Right kidney (tissue), 1 donor: ENCODE measurements around the gene ENO1.
"Not testable (repeated sequence)": the region's sequence is repeated elsewhere in the genome, so short reads cannot be mapped to it uniquely, and the experiment has no call there.

Source experiments
- DNase-seq: peaks from one replicate; pipeline ENCODE4 v3.0.0-alpha.2; 2016

The ENO1 gene

DNA sequence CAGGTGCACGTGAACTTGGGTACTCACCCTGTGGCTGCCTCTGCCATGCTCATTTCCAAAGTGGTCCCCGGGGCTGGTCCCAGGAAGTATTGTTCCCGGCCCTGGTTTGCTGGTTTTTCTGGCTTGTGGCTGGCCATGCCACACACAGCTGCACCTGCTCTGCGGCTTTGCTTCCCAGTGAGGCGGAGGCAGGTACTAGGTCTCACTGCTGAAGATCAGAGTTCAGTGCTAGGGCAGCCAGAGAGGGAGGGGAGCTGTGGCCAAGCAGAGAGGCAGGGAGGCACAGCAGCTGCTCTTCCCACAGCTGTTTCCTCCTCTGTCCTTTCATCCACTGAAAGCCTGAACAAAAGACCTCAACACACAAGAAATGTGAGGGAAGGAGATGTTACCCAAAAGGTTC, 30.5 kb downstream of the ENO1 start:
- DNase-seq = no peak

DNA sequence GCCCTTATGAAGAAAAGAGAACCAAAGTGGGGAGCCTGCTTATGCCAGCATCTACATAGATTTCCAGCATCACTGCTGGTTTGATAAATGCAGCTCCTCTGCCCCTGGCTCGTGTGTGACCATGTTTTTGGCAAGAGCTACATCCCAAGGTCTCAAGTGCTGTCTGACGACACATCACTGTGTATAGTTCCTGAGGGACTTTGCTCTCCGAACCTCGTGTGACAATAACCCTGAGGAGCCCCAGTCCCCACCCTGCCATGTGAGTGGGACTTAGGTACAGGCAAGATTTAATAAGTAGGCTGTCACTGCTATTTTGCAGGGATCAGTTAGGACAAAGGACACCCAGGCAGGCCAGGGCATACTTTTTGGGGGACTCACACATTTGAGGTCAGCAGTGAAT, 32.2 kb downstream of the ENO1 start:
- no peak for DNase-seq

DNA sequence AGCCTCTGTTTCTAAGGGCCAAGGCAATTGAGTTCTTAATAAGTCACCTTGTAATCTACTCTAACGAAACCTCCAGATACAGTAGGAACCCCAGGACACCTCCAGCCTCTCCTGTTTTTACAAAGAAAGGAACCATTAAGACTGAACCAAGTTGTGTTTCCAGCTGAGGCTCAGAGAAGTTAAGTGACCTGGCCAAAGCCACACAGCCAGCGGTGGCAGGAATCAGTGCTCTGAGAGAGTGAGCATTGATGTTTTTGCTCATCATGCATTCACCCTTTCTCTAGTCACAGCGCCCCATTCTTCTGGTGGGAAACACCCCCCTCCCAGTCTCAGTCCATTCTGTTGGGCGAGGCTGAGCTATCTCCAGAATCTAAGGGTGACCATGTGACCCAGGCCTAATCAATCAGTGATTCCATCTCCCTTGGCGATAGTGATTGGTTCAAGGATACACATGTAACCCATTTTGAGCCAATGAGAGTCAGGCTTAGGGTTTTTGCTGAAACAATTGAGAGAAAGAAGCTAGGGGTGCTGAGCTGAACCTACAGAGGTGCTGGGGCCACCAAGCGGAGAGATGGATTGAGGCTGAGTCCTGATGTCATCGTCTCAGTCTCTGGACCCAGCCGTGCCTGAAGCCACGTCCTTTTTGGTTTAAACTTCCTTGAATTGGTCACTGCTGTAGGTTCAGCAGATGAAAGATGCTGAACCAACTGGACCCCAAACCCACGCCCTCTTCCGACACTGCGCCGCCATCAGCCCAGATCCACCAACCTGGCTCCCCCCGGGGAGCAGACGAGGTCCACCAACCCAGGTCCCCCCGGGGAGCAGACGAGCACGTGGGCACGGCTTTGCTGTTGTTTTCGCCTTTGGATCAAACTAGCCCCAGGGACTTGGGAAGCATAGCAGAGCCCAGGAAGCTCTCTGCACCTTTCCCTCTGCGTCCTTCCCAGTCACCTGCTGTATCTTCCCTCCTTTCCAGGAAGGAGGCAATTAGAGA, 33.1 kb downstream of the ENO1 start:
- DNase-seq = no peak

DNA sequence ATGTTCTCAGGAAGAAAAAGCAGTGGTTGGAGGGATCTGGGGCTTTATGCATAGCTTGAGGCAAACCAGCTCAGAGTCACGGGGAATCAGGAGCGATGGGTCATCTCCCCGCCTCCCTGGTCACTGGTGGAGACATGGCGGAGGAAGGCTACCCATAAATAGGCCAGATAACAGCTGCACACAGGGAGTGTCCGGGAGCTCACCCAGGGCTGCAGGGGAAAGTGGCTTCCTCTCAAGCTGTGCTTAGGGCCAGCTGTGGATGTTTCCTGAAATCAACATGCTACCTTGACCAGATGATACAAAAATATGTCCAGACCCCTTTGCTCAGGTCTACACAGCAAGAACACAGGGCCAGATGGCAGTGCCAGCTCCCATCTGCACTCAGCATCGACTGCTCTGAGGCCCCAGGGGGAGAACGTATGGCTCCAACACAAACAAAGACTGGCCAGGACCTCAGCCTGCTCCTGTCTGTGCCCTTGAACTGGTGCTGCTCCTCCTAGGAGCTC, 33.9 kb downstream of the ENO1 start:
- no peak for DNase-seq

DNA sequence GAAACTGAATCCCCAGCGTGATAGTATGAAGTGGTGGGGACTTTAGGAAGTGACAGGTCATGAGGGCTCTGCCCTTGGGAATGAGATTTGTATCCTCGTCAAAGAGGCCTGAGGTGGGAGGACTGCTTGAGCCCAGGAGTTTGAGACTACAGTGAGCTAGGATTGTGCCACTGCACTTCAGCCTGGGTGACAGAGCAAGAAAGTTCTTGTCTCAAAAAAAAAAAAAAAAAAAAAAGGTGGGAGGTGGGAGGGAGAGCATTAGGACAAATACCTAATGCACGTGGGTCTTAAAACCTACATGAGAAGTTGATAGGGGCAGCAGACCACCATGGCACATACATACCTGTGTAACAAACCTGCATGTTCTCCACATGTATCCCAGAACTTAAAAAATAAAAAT, 37.1 kb downstream of the ENO1 start:
- DNase-seq = no peak

DNA sequence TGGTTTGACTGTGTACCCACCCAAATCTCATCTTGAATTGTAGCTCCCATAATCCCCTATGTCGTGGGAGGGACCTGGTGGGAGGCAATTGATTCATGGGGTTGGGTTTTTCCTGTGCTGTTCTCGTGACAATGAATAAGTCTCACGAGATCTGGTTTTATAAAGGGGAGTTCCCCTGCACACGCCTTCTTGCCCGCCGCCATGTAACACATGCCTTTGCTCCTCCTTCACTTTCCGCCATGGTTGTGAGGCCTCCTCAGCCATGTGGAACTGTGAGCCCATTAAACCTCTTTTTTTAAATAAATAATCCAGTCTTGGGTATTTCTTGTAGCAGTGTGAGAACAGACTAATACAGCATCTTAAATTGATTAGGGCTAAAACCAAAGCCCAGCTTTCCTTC, 38.5 kb downstream of the ENO1 start:
- DNase-seq = no peak

DNA sequence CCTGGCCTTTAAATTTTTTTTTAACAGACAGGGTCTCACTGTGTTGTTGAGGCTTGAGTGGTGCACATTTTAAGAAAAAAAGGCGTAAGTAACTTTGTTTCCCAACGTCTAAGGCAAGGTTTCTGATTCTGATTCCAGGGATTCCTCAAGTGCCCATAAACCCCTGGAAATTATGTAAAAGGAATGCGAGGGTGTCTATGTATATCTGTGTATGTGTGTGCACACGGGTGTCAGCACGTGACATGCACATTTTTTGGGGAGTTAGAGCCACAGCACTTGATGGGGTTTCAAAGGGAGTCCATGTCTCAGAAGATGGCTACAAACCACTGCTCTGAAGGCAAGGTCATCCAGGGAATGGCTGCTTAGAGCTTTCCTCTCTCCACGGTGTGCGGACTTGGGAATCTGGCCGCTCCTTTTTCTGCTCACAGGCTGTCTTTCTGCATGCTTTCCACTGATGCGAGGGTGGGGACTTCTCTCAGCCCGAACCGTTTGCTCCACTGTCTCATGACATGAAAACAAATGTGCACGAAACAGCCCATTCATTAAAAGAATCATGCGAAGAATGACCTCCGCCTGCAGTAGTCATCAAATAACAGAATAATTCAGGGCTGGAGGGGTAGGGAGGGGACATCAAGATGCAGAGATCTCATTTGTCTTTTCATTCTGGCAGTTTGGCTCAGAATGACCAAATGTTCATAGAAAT, 42.4 kb downstream of the ENO1 start:
- no peak for DNase-seq

DNA sequence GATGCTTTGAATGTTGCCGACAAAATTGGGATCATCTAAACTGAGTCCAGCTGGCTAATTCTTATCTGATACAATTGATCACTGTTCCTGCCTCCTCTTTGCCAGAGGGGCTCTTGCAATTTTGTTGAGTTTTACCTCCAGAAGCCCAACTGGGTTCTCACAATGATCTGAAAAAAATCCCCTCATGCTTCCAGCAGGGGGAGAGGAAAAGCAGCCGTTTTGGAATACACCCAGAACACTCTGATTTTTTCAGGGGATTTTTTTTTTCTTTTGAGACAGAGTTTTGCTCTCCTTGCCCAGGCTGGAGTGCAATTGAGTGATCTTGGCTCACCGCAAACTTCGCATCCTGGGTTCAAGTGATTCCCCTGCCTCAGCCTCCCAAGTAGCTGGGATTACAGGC, 47.1 kb downstream of the ENO1 start:
- no peak for DNase-seq

DNA sequence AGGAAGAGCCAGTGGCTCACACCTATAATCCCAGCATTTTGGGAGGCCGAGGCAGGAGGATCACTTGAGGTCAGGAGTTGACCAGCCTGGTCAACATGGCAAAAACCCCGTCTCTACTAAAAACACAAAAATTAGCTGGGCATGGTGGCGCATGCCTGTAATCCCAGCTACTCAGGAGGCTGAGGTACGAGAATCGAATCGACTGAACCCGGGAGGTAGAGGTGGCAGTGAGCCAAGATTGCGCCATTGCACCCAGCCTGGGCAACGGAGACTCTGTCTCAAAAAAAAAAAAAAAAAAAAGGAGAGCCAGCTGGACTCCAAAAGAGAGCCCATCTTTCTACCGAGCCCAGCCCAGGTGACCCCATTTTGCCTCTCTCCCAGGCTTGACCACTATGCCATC, 47.8 kb downstream of the ENO1 start:
- not testable (repeated sequence) for DNase-seq

DNA sequence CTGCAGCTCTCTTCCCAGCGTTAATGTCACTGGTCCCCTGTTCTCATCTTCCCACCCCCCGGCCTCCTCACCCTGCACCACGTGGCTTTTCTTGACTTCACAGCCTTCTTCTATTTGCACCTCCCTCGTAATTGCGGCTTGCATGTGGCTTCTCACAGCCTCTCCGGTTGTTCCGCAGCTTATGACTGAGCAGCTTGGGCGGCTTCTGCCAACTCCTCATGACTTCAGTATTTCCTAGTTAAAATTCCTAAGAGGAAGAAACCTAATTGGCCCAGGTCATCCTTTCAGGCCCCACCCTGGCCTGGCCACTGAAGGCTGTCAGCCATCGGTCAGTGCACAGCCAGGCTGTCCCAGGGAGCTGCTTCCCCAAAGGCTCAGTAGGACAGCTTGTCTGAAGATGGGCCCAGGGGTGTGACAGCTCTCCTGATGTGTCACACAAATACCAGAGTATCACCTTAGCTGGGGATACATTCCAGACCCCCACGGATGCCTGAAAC, 52.5 kb downstream of the ENO1 start:
- no peak for DNase-seq

DNA sequence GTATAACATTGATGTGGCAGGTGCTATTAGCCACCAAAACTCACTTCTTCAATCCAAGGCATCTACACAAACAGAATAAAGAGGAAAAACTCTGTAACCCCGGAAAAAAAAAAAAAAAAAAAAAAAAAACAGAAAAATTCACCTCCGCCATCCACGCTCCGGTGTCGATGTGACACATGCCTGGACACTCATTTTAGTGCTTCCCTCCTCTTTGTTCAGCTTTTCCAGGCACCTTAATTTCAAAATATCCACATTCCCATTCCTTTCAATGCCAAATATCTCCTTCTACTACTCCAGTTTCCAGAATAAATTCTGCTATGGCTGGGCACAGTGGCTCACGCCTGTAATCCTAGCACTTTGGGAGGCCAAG, 55.2 kb downstream of the ENO1 start:
- no peak for DNase-seq

DNA sequence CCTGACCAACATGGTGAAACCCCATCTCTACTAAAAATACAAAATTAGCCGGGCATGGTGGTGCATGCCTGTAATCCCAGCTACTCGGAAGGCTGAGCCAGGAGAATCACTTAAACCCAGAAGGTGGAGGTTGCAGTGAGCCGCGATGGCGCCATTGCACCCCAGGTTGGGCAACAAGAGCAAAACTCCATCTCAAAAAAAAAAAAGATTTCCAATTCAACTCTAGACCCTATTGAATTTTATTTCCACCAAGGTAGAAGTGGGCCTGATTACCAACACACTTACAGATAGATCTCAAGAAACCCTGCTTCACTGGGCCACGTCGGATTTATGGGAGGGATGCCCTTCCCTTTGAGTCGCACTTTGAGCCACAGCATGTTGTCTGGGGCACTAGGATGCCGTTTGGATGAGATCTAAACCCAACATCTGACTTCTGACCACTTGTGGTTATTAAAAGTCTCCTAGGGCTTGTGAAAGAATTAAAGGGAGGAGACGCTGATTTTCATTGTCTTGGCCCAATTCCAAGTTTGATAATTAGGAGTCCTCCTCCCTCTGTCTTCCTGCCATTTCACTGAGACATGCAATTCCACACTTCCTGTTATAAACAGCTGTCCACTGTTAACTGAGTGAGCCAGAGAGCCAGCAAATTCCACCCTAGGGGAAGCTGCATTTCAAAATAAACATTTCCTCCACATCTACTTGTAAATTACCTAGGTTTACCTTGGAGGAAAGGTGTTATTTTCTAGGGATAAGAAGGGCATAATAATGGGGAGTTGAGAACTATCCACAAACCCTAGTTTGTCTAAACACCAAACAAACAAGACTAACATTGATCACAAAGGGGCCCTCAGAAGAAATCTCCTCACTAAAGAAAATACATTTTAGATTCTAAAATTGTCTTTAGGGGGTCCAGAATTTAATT, 55.9 kb downstream of the ENO1 start:
- peak; percentile 79 for DNase-seq

DNA sequence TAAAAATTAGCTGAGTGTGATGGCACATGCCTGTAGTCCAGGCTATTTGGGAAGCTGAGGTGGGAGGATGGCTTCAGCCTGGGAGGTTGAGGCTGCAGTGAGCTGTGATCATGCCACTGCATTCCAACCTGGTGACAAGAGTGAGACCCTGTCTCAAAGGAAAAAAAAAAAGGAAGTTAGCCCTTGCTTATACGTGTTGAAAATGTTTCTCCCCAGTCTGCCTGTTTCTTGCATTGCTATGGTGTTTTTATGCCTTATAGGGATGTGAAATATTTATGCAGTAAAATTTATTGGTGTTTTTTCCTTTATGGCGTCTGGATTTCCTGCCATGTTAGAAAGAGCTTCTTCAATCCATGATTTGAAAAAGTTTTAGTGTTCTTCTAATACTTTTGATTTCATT, 57.4 kb downstream of the ENO1 start:
- peak; percentile 31 for DNase-seq

DNA sequence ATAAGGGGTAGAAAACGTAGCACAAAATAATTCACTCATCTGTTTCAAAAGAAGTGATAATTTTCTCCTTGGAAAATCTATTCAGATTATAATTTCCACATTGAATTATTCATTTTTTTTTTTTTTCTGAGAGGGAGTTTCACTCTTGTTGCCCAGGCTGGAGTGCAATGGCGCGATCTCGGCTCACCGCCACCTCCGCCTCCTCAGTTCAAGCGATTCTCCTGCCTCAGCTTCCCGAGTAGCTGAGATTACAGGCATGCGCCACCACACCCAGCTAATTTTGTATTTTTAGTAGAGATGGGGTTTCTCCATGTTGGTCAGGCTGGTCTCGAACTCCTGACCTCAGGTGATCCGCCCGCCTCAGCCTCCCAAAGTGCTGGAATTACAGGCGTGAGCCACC, 59.7 kb downstream of the ENO1 start:
- not testable (repeated sequence) for DNase-seq

DNA sequence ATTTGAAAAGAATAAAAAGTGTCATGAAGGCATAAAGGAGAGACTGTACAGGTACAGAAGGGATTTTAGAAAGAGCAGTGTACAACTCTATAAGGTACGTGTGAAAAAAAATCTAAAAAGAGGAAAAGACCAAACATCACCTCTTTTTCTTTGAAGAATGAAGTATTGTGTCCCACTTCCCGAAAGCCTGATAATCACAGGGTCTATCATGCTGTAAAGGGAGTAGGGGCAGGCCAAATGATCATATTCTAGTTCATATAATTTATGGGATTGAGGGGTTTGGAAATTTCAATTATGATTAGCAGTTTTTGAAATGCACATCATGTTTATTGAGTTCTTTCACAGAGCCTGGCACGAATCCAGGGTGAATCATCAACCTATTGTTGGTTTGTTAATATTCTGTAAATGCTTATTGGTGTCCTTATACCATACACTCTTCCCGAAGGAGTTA, 60.1 kb downstream of the ENO1 start:
- DNase-seq = no peak

DNA sequence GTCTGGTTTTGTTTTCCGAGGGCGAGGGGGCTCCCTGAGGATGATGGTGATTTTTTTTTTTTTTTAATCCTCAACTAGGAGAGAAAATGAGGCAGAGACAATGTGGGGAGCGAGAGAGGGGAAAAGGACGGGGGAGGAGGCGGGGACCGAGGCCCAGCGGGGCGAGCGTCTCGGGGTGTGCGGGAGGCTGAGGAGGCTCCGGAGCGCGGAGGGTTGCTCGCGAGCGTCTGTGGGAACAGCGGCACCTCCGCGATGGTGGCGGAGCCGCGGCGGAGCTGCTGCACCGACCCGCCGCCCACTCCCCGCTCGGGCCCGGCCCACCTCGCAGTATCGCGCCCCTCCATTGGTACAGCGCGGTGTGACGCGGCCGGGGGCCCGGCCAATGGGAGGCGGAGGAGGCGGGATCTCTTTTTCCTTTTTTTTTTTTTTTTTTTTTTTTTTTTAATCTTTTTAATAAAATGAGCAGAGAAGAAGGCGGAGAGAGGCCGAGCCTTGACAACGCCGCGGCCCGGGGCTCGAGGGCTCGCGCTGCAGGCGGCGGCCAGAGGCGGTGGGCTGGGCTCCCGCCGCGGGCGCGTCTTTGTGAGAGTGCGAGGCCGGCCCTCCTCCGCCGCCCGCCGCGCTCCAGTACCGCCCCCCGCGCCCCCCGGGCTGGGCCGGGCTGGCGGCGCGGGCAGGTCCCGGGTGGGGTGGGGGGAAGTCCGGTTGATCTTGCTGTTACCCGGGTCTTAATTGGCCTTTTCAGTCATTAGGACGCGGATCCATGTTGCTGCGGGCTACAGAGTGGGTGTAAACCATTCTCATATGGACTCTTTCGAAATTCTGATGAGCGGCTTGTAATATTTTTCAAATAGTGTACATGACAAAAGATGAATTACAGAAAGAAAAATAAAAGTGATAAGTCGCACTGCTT, 60.8 kb downstream of the ENO1 start, which contains the start of gene RERE:
RERE (minus strand) TSS at position 229 of the 913 bp plus-strand sequence.
- DNase-seq = peak; percentile 91

DNA sequence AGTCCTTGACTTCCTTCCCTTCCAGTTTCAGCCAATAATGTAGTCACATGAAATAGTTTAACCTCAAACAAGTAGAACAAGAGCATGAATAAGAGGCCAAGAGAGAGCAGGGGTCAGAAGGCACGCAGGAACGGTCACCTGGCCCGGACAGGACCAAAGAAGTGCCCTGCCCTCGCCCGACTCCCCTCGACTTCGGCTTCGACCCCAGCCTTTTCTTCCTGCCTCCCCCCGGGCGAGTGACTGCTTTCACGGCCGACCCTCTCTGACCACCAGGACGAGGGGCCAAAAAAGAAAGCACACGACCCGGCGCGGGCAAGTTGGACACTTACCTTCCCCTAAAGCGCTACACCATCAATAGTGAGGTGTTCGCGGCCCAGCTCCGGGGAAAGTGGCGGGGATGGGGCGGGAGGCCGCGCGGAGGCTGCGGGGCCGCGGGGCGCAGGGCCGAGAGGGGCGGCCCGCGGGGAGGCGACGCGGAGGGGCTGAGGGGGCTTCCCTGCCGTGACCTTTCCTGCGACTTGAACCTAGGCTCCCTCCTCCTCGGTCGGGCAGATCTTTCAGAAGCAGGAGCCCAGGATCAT, 61.6 kb downstream of the ENO1 start:
- peak; percentile 75 for DNase-seq

DNA sequence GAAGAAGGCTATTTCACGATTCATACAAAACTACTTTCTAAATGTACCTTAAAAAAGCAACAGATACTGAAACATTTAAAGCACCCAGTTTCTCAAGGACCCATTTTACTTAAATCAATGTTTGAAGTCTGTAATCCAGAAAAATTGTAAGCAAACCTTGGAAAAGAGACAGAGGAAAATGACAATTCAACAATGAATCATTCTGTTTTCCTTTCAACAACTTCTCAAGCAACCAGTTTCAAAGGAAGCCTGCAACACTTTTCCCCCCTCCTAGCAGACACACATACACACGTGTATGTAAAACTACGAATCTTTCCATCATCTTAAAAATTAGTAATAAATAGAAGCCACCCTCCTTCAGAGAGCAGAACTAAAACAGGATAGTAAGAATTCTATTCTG, 62.2 kb downstream of the ENO1 start:
- DNase-seq = no peak

DNA sequence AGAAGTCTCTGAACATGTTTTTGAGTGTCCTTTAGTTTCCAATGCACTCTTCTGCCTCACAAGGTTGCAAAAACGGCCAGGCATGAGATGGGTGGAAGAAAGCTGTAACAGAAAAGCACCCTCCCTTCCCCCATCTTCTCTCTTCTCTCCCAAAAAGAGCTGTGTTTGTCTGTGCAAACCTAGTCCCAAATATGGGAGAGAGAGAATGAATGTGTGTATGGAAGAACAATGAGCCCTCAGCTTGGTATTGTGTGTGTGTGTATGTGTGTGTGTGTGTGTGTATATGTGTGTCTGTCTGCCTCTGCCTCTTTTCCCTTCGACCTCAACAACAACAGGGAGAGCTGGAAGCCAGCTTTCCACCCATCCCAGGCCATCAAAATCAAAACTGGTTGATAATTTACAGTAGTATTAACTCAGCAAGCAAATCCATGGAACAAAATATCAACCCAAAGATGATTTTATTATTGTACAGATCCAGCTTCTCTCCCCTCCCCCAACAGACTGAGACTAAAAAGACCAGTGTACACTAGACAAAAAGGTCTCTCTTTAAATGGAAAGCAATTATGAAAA, 62.8 kb downstream of the ENO1 start:
- peak; percentile 72 for DNase-seq

DNA sequence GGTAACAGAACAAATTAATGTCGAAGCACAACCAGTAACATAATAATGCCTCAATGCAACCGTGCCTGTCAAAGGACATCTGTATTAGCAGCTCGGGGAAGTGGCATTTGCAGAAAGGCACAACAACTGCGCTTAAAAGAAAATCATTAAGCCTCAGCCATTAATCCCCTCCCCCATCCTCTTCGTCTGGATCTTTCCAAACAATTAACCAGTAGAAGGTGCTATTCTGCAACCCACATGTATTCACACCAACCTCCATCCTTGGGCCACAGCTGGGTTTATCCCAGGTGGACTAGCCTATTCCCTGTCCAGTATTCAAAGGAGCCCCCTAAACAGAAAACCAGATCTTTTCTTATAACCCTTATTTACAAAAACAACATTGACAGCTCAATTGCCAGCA, 63.6 kb downstream of the ENO1 start:
- DNase-seq = peak; percentile 39
